Measurements from ENCODE around the gene MEGF11. TPM values are rescaled to one million over a fixed set of nuclear protein-coding genes. Genes with fewer than 3 reads are reported as not detected.

MEGF11 gene
- polyA plus RNA-seq, 3 donors, result not detected

DNA sequence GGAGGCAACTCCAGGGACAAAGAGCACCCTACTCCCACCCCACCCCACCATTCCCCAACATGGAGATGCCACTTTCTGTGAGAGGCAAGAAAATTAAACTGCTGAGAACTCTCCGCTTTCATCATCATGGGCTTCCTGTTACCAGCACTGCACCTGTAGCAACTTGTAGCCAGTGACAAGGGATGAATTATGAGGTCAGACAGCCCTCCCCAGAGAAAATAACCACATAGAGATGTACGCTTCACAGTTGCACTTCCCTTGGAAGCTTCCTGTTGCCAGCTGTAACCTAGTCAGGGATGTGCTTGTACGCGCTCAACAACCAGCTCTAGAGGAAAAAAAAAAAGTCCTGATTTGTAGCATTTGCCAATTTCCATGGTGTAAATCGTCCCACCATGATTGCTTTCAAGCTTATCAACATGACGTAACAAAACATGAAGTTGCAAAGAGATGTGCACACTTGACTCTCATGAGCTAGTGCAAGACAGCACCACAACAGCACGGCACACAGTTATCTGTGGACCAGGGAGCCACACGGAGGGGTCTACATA lies 238.8 kb downstream of the MEGF11 start:
- peaks cover 4 to 7% (median 6%) of the 10 kb centered on the region in 3 donors for H3K27me3 Mint-ChIP-seq (ENCODE audit: low read depth in 3 of 3)
- peaks cover 0 to 1% (median 0%) of the 10 kb centered on the region in 7 donors for H3K9me3 Mint-ChIP-seq
- Histone ChIP-seq H3K36me3 (replicated peaks in 1 of 2; ENCODE audit: control insufficient read depth in 1 of 2, insufficient read depth in 2 of 2, low read length in 2 of 2) (no peaks in the 10 kb centered on the region), H3K27ac (ENCODE audit: low read depth in 1 of 2, low read length in 2 of 2) (no peak overlapping the region), H3K9me3 (replicated peaks in 1 of 2; ENCODE audit: control insufficient read depth in 1 of 2, insufficient read depth in 1 of 2, low read length in 2 of 2) (no peaks in the 10 kb centered on the region), H4K20me1 (ENCODE audit: insufficient read depth, low read length) (no peaks in the 10 kb centered on the region), H3K4me3 (replicated peaks in 1 of 3; ENCODE audit: low read depth in 2 of 3, low read length in 3 of 3) (no peak overlapping the region), H3K9ac (ENCODE audit: insufficient read depth, low read length, poor library complexity, severe bottlenecking) (no peak overlapping the region), H3K27me3 (ENCODE audit: control insufficient read depth in 2 of 2, insufficient read depth in 2 of 2, low read length in 2 of 2) (no peaks in the 10 kb centered on the region), H3K4me2 (replicated peaks; ENCODE audit: extremely low read depth, low read length, poor library complexity, severe bottlenecking) (no peak overlapping the region), H2AFZ (ENCODE audit: insufficient read depth, low read depth, low read length, poor library complexity, severe bottlenecking) (no peak overlapping the region), H3K79me2 (ENCODE audit: insufficient read depth, low read length) (no peaks in the 10 kb centered on the region), H3K4me1 (ENCODE audit: control insufficient read depth in 1 of 2, insufficient read depth in 2 of 2, low read length in 2 of 2) (no peaks in the 10 kb centered on the region)
- DNase-seq, result no peak
- no peaks in the 10 kb centered on the region for H3K36me3 Mint-ChIP-seq
- intact Hi-C loops (cut with micrococcal nuclease), result no loop called here
- TF ChIP-seq, protein P1, sequence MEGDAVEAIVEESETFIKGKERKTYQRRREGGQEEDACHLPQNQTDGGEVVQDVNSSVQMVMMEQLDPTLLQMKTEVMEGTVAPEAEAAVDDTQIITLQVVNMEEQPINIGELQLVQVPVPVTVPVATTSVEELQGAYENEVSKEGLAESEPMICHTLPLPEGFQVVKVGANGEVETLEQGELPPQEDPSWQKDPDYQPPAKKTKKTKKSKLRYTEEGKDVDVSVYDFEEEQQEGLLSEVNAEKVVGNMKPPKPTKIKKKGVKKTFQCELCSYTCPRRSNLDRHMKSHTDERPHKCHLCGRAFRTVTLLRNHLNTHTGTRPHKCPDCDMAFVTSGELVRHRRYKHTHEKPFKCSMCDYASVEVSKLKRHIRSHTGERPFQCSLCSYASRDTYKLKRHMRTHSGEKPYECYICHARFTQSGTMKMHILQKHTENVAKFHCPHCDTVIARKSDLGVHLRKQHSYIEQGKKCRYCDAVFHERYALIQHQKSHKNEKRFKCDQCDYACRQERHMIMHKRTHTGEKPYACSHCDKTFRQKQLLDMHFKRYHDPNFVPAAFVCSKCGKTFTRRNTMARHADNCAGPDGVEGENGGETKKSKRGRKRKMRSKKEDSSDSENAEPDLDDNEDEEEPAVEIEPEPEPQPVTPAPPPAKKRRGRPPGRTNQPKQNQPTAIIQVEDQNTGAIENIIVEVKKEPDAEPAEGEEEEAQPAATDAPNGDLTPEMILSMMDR (IDR thresholded peaks at IDR 0.05), result no peak
- H3K4me3 Mint-ChIP-seq, result no peak overlapping the region
- WGBS (ENCODE audit: insufficient coverage), result 55% methylated on average over 6 of the region's 8 CpGs
- no peak overlapping the region for H3K27ac Mint-ChIP-seq
- no peaks in the 10 kb centered on the region for H3K4me1 Mint-ChIP-seq

DNA sequence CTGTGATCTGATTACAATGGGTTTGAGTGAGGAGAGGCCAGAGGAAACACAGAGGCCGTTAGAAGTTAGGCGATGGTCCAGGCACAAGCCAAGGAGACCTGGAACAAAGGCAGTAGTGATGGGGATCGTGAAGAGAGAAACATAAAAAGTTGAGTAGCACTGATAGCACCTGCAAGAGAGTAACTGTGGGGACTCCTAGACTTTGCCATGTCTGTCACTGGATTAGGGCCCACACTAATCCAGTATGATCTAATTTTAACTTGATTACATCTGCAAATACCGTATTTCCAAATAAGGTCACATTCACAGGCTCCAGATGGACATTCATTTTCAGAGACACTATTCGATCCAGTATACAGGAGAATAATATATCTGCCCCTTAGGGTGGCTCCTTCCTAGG lies 239.5 kb downstream of the MEGF11 start:
- H3K4me3 Mint-ChIP-seq, result no peak overlapping the region
- no peak overlapping the region for H3K9ac ChIP-seq (ENCODE audit: insufficient read depth, low read length, poor library complexity, severe bottlenecking)
- TF ChIP-seq, protein P1 (IDR thresholded peaks at IDR 0.05), result no peak

More for the DNA sequence above, 239.5 kb downstream of the MEGF11 start:
- 50% methylated on average over 3 of the region's 5 CpGs for WGBS (ENCODE audit: insufficient coverage)
- Mint-ChIP-seq H3K36me3 (no peaks in the 10 kb centered on the region), H3K27ac (no peak overlapping the region), H3K27me3 (ENCODE audit: low read depth in 3 of 3) (peaks cover 4 to 8% (median 6%) of the 10 kb centered on the region in 3 donors), H3K4me1 (no peaks in the 10 kb centered on the region), H3K9me3 (peaks cover 0 to 1% (median 0%) of the 10 kb centered on the region in 7 donors)
- Histone ChIP-seq H3K4me2 (replicated peaks; ENCODE audit: extremely low read depth, low read length, poor library complexity, severe bottlenecking) (no peak overlapping the region), H3K79me2 (ENCODE audit: insufficient read depth, low read length) (no peaks in the 10 kb centered on the region), H3K27ac (ENCODE audit: low read depth in 1 of 2, low read length in 2 of 2) (no peak overlapping the region), H4K20me1 (ENCODE audit: insufficient read depth, low read length) (no peaks in the 10 kb centered on the region), H3K4me3 (replicated peaks in 1 of 3; ENCODE audit: low read depth in 2 of 3, low read length in 3 of 3) (no peak overlapping the region), H3K27me3 (ENCODE audit: control insufficient read depth in 2 of 2, insufficient read depth in 2 of 2, low read length in 2 of 2) (no peaks in the 10 kb centered on the region), H3K36me3 (replicated peaks in 1 of 2; ENCODE audit: control insufficient read depth in 1 of 2, insufficient read depth in 2 of 2, low read length in 2 of 2) (no peaks in the 10 kb centered on the region), H2AFZ (ENCODE audit: insufficient read depth, low read depth, low read length, poor library complexity, severe bottlenecking) (no peak overlapping the region), H3K9me3 (replicated peaks in 1 of 2; ENCODE audit: control insufficient read depth in 1 of 2, insufficient read depth in 1 of 2, low read length in 2 of 2) (no peaks in the 10 kb centered on the region), H3K4me1 (ENCODE audit: control insufficient read depth in 1 of 2, insufficient read depth in 2 of 2, low read length in 2 of 2) (no peaks in the 10 kb centered on the region)
- DNase-seq, result no peak
- intact Hi-C loops (cut with micrococcal nuclease), result no loop called here
